Measurements from ENCODE around the gene EYS. TPM values are rescaled to one million over a fixed set of nuclear protein-coding genes. Genes with fewer than 3 reads are reported as not detected.

EYS gene
- total RNA-seq, 3 donors from 2014 or later, result 1.3 to 2.9 TPM; not detected in 1

GRCh38 chr6:64197246-64197645, 1509.8 kb downstream of the EYS start:
- Histone ChIP-seq H3K4me1 (no peaks in the 10 kb centered on the region), H3K9me3 (no peaks in the 10 kb centered on the region), H3K4me3 (no peak overlapping the region), H3K27ac (no peak overlapping the region), H3K27me3 (no peaks in the 10 kb centered on the region), H3K36me3 (no peaks in the 10 kb centered on the region)
- no peak for DNase-seq (ENCODE audit: low spot score in 2 of 2)
- TF ChIP-seq CTCF (IDR thresholded peaks at IDR 0.05) (no peak), POLR2A (IDR thresholded peaks at IDR 0.05) (no peak), POLR2AphosphoS5 (IDR thresholded peaks at IDR 0.05) (no peak)
- intact Hi-C loops (cut with DNase I; ENCODE audit: low total_unique reads), result no loop called here

GRCh38 chr6:64186592-64186991, 1520.4 kb downstream of the EYS start:
- H3K4me1 ChIP-seq, result no peaks in the 10 kb centered on the region
- no peak for DNase-seq (ENCODE audit: low spot score in 2 of 2)
- no peaks in the 10 kb centered on the region for H3K27me3 ChIP-seq
- no peaks in the 10 kb centered on the region for H3K36me3 ChIP-seq
- H3K4me3 ChIP-seq, result no peak overlapping the region
- H3K27ac ChIP-seq, result no peak overlapping the region
- intact Hi-C loops (cut with DNase I; ENCODE audit: low total_unique reads), result no loop called here
- TF ChIP-seq POLR2A (IDR thresholded peaks at IDR 0.05) (no peak), CTCF (IDR thresholded peaks at IDR 0.05) (no peak), POLR2AphosphoS5 (IDR thresholded peaks at IDR 0.05) (no peak)
- H3K9me3 ChIP-seq, result no peaks in the 10 kb centered on the region

- intact Hi-C loops (cut with DNase I; ENCODE audit: low total_unique reads), result no loop called here
- Histone ChIP-seq H3K36me3 (no peaks in the 10 kb centered on the region), H3K4me3 (no peak overlapping the region), H3K27ac (no peak overlapping the region), H3K4me1 (no peaks in the 10 kb centered on the region), H3K9me3 (no peaks in the 10 kb centered on the region), H3K27me3 (no peaks in the 10 kb centered on the region)
- no peak for DNase-seq (ENCODE audit: low spot score in 2 of 2)
- TF ChIP-seq POLR2A (IDR thresholded peaks at IDR 0.05), result no peak
- TF ChIP-seq CTCF (IDR thresholded peaks at IDR 0.05), result no peak
- no peak for TF ChIP-seq POLR2AphosphoS5 (IDR thresholded peaks at IDR 0.05)
Measured at GRCh38 chr6:64185621-64186020, 1521.4 kb downstream of the EYS start.

- no peak for DNase-seq (ENCODE audit: low spot score in 2 of 2)
- no peak overlapping the region for H3K4me3 ChIP-seq
- H3K36me3 ChIP-seq, result no peaks in the 10 kb centered on the region
- no peaks in the 10 kb centered on the region for H3K4me1 ChIP-seq
- no peak overlapping the region for H3K27ac ChIP-seq
- no peaks in the 10 kb centered on the region for H3K27me3 ChIP-seq
- TF ChIP-seq POLR2A (IDR thresholded peaks at IDR 0.05) (no peak), POLR2AphosphoS5 (IDR thresholded peaks at IDR 0.05) (no peak), CTCF (IDR thresholded peaks at IDR 0.05) (no peak)
- no peaks in the 10 kb centered on the region for H3K9me3 ChIP-seq
- intact Hi-C loops (cut with DNase I; ENCODE audit: low total_unique reads), result no loop called here
Measured at GRCh38 chr6:64175296-64175695, 1531.7 kb downstream of the EYS start.

GRCh38 chr6:64170316-64170715, 1536.7 kb downstream of the EYS start:
- Histone ChIP-seq H3K36me3 (no peaks in the 10 kb centered on the region), H3K9me3 (no peaks in the 10 kb centered on the region), H3K4me1 (no peaks in the 10 kb centered on the region), H3K4me3 (no peak overlapping the region), H3K27ac (no peak overlapping the region), H3K27me3 (no peaks in the 10 kb centered on the region)
- TF ChIP-seq POLR2AphosphoS5 (IDR thresholded peaks at IDR 0.05), result no peak
- TF ChIP-seq CTCF (IDR thresholded peaks at IDR 0.05), result no peak
- TF ChIP-seq POLR2A (IDR thresholded peaks at IDR 0.05), result no peak
- no peak for DNase-seq (ENCODE audit: low spot score in 2 of 2)
- intact Hi-C loops (cut with DNase I; ENCODE audit: low total_unique reads), result no loop called here

Measured in breast epithelium (tissue), 4 donors.